Posterior cingulate gyrus (tissue), 11 donors: ENCODE results near the gene GPER1.
A peak's percentile ranks its signal among the peaks of the same experiment; 100 is the strongest.

Experiments used
- DNase-seq, 10 donors: peaks; one replicate each; pipeline versions ENCODE4 v3.0.0 to v3.0.0-alpha.2; 2020 to 2021; ENCODE audit warnings: mixed read lengths in 3 of 10
- intact Hi-C: fragments of 100-400 bp; cut with DNase I; formaldehyde crosslinking; loops from one replicate; pipeline ENCODE4 v1.15.1; 2023

GPER1 gene

GRCh38 chr7:1053002-1053411 lies 34.9 kb upstream of the GPER1 start:
- intact Hi-C loops = no loop called here
- DNase-seq = peak in 1 of 10 donors; percentile 83

- DNase-seq = peak in 1 of 10 donors; percentile 47
- intact Hi-C loops = no loop called here
These were observed 34.0 kb upstream of the GPER1 start for GRCh38 chr7:1053816-1054370.

- peak; percentile 45 to 91 (median 67) for DNase-seq
- intact Hi-C loops = no loop called here
These were observed 33.5 kb upstream of the GPER1 start for GRCh38 chr7:1054438-1054837.

- DNase-seq = peak; percentile 47 to 95 (median 70)
- intact Hi-C loops = no loop called here
These were observed 33.0 kb upstream of the GPER1 start for GRCh38 chr7:1054861-1055450.

GRCh38 chr7:1055491-1055955 lies 32.4 kb upstream of the GPER1 start:
- peak in 1 of 10 donors; percentile 66 for DNase-seq
- intact Hi-C loops = no loop called here

GRCh38 chr7:1055956-1056784 lies 31.7 kb upstream of the GPER1 start:
- intact Hi-C loops = no loop called here

GRCh38 chr7:1056785-1057410 lies 31.0 kb upstream of the GPER1 start:
- peak in 1 of 10 donors; percentile 70 for DNase-seq

More at GRCh38 chr7:1055956-1056784, 31.7 kb upstream of the GPER1 start:
- peak in 1 of 10 donors; percentile 88 for DNase-seq

GRCh38 chr7:1057416-1058291 lies 30.3 kb upstream of the GPER1 start:
- intact Hi-C loops = no loop called here
- peak in 1 of 10 donors; percentile 83 for DNase-seq

More at GRCh38 chr7:1056785-1057410, 31.0 kb upstream of the GPER1 start:
- intact Hi-C loops = no loop called here

- DNase-seq = peak in 1 of 10 donors; percentile 78
- intact Hi-C loops = no loop called here
These were observed 29.6 kb upstream of the GPER1 start for GRCh38 chr7:1058311-1058710.

- DNase-seq = peak in 2 of 10 donors; percentile 56 to 86
- intact Hi-C loops = no loop called here
These were observed 29.1 kb upstream of the GPER1 start for GRCh38 chr7:1058821-1059199.

- DNase-seq = peak in 1 of 10 donors; percentile 77
- intact Hi-C loops = no loop called here
These were observed 28.5 kb upstream of the GPER1 start for GRCh38 chr7:1059200-1060091.

- DNase-seq = peak in 1 of 10 donors; percentile 74
- intact Hi-C loops = no loop called here
These were observed 27.4 kb upstream of the GPER1 start for GRCh38 chr7:1060315-1061072.

GRCh38 chr7:1061180-1061579 lies 26.7 kb upstream of the GPER1 start:
- DNase-seq = peak in 1 of 10 donors; percentile 47
- intact Hi-C loops = no loop called here

GRCh38 chr7:1062296-1063294 lies 25.3 kb upstream of the GPER1 start:
- intact Hi-C loops = no loop called here
- peak in 1 of 10 donors; percentile 68 for DNase-seq

- intact Hi-C loops = no loop called here
- no peak for DNase-seq
These were observed 24.6 kb upstream of the GPER1 start for GRCh38 chr7:1063361-1063760.

- intact Hi-C loops = no loop called here
- DNase-seq = no peak
These were observed 23.3 kb upstream of the GPER1 start for GRCh38 chr7:1064581-1064980.

- intact Hi-C loops = loop anchor here (1.0 to 5.0 kb wide), 2 partner anchors 43 to 72 kb away; no protein-coding TSS in a partner anchor
- no peak for DNase-seq
These were observed 22.7 kb upstream of the GPER1 start for GRCh38 chr7:1065263-1065584.
